Activated effector memory CD4-positive, alpha-beta T cell treated with Interleukin-2 at 50 U/mL for 16 hours (primary cell): ENCODE measurements around the gene RGS9BP.
"Not testable (repeated sequence)": the region's sequence is repeated elsewhere in the genome, so short reads cannot be mapped to it uniquely, and the experiment has no call there.

ENCODE experiments used
- DNase-seq: peaks from one replicate; pipeline ENCODE4 v3.0.0-alpha.2; 2020

Gene RGS9BP

DNA sequence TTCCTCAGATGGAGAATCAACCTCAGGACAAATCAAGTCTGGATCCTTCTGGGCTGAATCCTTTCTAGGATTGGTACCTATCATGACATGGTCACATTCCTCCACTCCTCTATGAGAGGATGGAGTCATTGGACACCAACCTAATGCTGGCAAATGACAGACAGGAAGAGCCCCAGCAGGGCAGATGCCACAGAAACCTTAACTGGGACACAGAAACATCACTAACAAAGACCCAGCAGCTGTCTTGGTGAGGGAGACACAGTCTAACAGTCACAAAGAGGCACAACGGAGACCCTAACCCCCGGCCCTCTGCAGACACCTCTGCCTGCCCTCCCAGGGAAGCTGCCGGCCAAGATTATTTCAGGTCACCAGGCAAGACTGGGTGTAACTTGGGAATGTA, 2.8 kb upstream of the RGS9BP start:
- DNase-seq: no peak

DNA sequence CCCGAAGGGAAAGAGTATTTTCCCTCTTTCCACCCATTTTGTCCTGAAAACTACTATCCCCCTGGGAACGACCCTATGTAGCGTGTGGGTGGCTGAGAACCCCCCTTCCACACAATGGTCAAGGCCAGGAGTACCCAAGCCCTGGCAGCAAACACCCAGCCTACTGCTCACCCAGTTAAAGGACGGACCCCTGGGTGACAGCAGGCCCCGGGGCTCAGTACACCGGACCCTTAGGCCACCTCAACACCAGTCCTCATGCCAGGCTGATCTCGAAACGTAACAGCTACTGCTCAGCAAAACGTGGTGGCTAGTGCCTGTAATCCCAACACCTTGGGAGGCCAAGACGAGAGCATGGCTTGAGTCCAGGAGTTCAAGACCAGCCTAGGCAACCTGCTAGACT, 2.1 kb upstream of the RGS9BP start:
- DNase-seq: no peak

DNA sequence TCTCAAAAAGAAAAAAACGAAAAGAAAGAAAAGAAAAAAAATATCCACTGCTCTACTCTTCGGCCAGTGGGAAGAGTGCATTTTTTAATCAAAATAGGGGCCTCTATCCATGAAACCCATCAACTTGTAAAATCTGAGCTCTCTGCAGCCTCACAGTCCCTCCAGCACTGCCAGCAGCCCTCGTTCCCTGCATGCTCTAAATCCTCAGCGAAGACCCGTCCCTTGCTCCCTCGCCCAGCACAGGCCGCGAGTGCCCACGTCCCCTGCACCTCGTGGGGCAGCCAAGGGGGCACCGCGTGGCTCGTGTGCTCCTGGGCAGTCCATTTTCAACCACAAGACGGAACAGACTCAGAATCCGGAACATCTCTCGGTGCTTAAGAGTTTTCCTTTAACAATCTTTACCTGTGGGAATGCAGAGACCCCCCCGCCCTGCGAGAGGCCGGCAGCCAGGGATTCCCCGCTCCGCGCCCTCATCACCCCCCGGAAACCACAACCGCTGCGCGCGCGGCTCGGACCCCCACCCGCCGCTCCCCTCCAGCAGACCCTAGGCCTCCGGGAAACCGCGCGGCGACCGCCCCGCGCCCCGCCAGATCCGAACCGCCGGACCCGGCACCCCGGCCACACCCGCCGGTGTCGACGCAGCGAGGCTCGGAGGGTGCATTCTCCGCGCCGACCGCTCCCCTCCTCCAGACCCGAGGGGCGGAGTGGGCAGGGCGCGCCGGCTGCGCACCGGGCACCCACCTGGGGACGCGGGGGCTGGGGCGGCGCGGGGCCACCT, 1.3 kb upstream of the RGS9BP start:
- no peak for DNase-seq

DNA sequence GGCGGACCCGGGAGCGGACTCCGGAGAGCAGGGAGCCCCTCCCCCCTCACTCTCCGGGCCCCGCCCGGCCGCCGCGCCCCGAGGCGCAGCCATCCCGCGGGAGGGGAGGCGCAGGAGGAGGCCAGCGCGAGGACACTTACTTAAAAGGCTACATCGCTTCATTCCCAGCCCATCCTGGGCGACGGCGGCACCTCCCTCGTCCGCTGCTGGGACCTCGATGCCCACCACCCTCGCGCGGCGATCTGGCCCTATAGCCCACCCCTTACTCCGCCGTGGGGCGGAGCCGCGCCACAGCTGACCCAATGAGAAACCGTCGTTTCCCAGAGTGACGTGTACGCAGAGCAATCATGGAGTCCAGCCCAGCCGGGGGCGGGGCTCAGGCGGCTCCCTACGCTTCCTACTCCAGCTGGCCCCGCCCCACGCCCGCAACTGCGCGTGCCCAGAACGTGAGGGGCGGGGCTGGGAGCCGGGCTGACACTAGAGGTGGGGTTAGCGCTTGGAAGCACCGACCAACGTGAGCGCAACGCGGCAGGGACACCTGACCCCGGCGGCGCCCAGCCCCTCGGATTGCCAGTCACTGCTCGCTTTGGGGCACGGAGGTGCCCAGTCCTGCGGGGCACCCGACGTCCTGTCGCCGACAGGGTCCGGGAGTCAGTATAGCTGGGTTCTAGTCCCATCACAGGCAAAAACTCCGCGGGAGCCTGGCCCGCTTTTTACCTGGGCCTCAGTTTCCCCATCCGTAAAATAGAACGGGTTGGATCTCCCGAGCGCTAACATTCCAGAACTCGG, 523 bp upstream of the RGS9BP start, which contains the start of gene ANKRD27:
Gene ANKRD27 (minus strand): TSS at position 250 of the 789 bp plus-strand sequence. CDS start 16,165 bp downstream, outside the sequence.
- peak; percentile 97 for DNase-seq

DNA sequence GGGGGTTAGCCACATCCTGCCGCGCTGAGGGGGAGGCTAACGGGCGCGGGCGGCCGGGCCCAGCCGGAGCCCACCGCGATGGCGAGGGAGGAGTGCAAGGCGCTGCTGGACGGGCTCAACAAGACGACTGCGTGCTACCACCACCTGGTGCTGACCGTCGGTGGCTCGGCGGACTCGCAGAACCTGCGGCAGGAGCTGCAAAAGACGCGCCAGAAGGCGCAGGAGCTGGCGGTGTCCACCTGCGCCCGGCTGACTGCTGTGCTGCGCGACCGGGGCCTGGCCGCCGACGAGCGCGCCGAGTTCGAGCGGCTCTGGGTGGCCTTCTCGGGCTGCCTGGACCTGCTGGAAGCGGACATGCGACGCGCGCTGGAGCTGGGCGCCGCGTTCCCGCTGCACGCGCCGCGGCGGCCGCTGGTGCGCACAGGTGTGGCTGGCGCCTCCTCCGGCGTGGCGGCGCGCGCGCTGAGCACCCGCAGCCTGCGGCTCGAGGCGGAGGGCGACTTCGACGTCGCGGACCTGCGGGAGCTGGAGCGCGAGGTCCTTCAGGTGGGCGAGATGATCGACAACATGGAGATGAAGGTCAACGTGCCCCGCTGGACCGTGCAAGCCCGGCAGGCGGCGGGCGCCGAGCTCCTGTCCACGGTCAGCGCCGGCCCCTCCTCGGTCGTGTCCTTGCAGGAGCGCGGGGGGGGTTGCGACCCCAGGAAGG, 692 bp downstream of the RGS9BP start:
- DNase-seq: peak; percentile 22

DNA sequence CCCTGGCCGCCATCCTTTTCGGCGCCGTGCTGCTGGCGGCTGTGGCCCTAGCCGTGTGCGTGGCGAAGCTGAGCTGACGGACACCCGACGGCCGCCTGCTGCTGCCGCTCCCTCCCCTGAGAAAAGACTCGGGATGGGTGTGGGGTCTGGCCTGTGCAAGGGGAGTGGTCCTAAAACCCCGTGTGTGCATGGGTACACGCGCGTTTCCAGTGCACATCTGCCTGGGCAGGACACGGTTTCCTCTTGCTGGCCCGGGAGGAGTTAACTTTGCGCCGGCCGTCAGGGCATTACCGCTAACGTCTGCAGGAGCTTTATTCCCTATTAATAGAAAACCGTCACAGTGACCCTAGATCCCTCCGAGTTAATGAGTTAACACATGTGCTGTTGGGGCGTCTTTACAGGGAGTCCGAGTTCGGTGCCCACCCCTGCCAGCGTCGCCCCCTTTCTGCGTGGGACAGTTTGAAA, 1.3 kb downstream of the RGS9BP start:
- no peak for DNase-seq

DNA sequence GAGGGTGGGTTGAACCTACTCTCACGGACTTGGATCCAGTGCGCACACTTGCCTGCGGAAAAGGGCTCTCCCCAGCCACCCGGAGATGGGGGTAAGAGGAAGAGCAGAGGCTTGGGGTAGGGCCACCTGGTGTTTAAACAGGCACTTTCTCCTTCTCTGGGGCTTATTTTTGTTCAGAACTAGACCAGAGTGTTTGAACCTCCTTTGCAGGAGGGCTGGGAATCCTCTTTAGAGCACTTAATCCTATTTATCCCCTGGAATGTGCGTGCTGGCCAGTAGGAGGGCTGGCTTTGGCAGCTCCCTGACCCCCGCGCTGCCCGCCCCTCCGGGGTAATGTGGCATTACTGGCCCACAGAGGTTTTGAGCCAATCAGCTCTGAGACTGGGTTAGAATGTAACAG, 2.0 kb downstream of the RGS9BP start:
- no peak for DNase-seq

DNA sequence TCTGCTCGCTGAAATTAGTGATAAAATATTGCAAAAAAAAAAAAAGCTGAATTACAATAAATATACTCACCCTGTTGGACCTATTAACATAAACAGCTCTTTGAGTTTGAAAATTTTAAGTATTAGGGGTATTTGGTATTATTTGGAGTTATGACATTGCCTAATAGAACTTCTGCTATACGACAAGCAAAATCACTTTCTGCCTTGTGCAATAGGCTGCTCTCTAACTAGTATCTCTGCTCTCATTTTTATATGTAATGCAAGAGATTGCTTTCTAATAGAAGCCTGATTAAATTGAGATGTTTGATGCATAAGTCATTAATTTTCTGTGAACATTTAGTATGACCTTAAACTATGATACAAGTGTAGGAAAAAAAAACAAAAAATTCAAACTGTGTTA, 5.3 kb downstream of the RGS9BP start:
- no peak for DNase-seq

DNA sequence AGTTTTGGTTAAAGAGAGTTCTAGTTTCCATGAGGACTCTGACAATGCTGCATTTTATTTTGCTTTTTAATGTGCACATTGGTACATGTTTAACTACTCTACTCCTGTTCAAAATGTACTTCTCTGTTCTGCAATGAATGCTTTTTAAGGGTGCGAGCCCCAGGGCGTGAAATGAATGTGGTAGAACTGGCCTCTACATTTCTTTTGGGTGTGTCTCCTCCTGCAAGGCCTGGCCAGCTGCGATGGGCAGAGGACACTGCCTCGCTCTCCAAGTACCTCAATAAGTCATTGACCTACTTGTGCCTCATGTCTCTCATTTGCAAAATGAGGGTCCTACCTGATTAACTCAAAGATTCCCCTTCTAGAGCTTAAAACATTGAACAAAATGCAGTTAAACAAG, 6.7 kb downstream of the RGS9BP start:
- DNase-seq: no peak

DNA sequence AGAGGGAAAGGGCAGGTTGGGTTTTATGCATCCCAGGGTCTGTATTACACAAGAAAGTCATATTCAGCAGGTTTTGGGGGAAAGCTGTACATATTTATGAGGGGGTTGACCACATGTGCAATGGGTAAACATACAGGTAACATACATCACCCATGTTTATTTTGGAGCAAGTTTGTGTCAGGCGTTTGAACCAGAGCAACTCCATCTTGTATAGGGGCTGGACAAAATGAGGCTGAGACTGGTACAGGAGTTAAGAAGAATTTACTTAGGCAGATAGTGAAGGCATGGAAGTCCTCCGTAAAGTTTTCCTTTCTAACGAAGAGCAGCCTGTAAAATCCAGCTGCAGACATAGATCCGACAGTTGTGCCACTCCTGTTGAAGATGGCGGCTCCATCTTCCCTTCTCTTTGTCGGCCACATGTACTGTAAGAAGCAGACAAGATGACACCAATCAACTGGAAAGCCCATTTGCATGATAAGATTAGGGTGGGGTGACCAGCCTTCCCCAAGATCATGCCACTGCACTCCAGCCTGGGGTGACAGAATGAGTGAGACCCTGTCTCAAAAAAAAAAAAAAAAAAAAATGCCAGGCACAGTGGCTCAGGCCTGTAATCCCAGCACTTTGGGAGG, 11.3 kb downstream of the RGS9BP start:
- DNase-seq: no peak

DNA sequence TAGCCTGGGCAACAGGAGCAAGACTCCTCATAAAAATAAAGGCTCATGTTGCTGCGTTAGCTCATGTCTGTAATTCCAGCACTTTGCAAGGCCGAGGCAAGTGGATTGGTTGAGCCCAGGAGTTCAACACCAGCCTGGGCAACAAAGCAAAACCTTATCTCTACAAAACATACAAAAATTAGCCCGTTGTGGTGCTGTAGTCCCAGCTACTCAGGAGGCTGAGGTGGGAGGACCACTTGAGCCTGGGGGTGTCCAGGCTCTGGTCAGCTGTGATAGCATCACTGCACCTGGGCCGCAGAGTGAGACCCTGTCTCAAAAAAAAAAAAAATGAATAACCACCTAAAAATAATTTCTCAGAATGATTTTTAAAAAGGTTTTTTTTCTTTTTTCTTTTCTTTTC, 12.0 kb downstream of the RGS9BP start:
- DNase-seq: no peak

DNA sequence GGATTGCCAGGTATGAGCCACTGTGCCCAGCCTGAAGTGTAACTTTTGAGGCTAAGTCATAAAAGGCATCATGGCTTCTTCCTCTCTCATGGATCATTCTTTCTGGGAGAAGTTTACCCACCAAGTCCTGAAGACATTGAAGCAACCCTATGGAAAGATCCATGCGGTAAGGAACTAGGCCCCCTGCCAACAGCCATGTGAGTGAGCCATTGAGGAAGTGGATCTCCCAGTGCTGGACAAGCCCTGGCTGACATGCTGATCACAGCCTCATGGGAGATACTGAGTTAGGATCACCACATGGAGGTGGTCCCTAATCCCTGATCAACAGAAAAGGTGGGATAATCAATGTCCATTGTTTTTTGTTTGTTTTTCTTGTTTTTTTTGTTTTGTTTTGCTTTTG, 12.7 kb downstream of the RGS9BP start:
- DNase-seq: no peak

DNA sequence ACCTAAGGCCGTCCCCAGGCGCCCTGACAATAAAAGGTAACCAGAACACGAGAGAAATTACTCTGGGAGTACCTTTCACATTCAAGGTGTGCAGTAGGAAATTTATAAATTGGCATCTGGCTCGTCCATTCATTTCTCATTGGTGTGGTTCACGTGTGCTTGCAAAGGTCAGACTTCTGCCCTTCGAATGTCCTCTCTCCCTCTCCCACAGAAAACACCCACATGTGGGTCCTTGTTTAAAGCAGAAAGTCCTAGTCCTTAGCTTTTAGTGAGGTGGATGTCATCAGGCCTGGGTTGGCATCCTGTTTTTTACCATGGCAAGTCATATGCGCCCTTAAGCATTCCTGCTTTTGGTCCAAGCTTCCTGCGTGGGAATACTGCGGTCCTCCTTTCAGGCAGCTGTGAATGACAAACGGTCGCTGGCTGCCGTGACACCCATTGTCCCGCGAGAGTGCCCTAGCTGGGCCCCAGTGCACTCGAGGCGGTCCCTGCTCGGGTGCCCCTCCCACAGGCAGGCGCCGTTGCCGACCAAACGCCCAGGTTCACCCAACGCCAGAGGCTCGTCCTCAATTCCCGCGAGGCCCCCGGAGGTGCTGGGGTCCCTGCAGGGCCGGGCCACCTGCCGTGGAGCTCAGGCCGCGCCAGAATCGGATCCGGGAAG, 15.8 kb downstream of the RGS9BP start, which contains the start of gene NUDT19:
Gene NUDT19 (plus strand): TSS at position 531 of the 661 bp plus-strand sequence. CDS start 140 bp downstream, outside the sequence.
- DNase-seq: peak; percentile 67

DNA sequence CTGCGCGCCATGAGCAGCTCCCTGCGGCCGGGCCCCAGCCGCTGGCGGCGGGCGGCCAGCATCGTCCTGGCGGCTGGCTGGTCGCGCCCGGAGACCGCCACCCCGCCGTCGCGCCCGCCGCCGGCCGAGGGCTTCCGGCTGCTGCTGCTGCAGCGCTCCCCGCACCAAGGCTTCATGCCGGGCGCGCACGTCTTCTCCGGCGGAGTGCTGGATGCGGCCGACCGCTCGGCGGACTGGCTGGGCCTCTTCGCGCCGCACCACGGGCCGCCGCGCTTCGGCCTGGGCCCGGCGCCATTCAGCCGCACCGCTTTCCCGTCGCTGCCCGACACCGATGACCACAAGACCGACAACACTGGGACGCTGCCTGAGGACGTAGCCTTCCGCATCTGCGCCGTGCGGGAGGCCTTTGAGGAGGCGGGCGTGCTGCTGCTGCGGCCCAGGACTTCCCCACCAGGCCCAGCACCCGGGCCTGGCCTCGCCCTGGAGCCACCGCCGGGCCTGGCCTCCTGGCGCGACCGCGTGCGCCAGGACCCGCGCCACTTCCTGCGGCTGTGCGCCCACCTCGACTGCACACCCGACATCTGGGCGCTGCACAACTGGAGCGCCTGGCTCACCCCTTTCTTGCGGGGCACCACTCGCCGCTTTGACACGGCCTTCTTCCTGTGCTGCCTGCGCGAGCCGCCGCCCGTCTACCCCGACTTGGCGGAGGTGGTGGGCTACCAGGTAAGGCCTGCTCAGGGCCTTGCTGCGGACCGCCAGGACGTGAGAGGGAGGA, 16.5 kb downstream of the RGS9BP start:
- peak; percentile 38 for DNase-seq

DNA sequence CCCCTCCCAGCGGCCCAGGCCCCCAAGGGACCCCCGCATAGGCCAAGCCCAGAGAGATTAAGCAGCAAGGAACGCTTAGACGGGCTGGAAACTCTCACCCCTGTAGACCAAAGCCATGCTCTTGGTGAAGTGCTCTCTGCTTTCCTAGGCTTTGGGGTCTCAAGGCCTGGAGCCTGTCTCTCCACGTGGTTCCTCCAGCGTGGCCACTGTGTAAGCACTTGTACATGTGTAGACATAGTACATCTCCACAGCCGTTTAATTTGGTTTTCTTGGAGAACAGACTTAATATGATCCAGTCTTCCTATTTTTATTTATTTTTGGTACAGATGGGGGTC, 17.0 kb downstream of the RGS9BP start:
- no peak for DNase-seq

DNA sequence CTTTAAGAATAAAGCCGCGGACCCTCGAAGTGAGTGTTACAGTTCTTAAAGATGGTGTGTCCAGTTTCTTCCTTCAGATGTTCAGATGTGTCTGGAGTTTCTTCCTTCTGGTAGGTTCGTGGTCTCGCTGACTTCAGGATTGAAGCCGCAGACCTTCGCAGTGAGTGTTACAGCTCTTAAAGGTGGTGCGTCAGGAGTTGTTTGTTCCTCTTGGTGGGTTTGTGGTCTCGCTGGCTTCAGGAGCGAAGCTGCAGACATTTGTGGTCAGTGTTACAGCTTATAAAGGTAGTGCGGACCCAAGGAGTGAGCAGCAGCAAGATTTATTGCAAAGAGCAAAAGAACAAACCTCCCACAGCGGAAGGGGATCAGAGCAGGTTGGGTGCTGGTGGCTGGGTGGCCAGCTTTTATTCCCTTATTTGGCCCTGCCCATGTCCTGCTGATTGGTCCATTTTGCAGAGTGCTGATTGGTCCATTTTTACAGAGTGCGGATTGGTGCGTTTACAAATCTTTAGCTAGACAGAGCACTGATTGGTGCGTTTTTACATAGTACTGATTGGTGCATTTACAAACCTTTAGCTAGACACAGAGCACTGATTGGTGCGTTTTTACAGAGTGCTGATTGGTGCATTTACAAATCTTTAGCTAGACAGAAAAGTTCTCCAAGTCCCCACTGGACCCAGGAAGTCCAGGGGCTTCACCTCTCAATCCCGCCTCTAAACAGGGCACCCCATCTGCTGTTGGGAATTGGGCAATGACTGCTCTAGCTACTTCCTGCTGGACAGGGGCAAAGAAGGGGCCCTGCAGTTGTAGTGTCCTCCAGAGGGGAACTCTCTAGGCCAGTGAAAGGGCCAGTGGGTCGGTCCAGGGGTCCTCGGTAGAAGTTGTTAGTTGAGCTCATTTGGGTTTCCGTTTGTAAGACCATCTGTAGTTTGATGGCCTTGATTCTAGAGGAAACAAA, 17.8 kb downstream of the RGS9BP start:
- not testable (repeated sequence) for DNase-seq

DNA sequence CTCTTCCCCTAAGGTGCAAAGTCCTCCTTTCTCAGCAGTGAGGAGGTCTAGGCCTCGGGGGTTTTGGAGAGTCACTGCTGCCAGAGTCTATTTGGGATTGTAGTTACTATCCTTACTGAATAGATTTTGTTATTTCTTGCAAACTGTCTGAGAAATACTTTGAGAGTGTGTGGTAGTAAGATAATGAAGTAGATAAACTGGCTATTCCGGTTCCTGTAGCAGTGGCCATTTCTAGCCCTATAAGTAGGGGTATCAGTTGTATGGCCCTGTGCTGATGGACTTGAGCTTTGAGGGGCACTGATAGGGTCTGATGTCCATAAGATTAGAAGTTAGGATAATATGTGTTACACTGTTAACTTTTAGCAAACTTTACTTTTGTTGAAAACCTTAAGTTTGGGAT, 18.7 kb downstream of the RGS9BP start:
- DNase-seq: not testable (repeated sequence)

DNA sequence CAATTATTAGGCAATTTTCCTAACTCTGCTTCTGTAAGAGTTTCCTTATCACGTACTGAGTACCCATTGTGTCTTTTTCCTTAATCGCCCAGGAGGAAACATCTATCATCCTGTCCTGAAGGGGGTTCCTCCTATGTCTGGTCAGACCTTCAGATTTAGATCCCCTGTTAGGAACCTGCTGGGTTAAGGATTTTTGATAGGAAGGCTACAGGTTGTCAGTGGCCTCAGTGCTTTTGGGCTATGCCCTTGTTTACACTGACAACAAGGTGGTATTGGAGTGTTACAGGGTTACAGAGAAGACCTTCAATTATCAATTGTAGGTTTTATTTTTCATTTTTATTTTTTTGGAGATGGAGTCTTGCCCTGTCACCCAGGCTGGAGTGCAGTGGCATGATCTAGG, 19.2 kb downstream of the RGS9BP start:
- not testable (repeated sequence) for DNase-seq

DNA sequence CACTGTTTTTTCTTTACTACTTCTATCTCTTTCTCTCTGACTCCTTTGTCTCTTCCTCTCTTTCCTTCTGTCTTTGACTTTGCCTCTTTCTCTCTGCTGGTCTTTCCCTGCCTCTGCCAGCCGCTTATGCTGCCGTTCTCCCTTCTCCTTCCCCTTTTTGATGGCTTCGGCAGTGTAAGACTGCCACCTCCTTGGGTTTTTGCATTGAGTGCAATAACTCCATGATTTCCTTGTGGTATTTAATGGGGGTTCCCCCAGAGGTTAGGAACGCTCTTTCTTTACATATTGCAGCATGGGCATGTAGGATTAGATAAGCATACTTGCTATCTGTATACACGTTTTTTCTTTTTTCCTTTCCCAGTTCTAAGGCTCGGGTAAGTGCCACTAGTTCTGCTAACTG, 19.9 kb downstream of the RGS9BP start:
- DNase-seq: not testable (repeated sequence)

DNA sequence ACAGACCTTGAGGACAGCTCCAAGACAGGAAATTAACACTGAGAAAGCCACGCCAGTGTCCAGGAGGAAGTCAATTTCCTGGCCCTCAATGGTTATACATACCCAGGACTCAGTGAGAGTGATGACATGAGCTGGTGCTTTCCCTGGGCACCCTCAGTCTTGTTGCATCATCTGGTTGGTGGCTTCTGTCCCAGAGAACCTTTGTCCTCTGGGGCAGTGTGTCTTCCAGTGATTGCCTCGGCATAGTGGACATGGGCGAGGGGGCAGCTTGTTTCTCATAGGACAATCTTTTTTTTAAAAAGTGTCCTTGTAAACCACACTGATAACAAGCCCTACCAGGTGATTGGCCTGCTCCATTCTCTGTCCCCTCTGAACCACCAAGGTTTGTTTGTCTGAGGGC, 21.1 kb downstream of the RGS9BP start:
- not testable (repeated sequence) for DNase-seq
